ENCODE results near the gene KCNK10.

The KCNK10 gene

DNA sequence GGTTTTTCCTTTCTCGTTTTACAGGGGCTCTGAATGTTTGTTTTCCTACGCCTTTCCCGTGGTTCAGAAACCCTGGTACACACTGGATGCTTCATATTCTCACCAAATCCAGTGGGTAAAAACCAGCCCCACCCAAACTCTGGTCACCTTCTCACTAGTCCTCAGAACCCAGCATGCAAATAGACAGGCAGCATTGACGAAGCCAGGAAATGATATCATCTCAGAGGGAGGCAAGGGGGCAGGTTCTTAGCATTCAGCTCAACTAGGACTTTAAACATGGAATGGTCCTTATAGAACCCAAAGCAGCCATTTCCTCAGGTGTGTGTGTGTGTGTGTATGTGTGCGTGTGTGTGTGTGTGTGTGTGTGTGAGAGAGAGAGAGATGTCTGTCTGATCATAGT, 142.0 kb downstream of the KCNK10 start:
- Histone ChIP-seq H3K4me3 (ENCODE audit: low read length) (no peak overlapping the region), H3K27ac (ENCODE audit: low read length) (no peak overlapping the region), H3K4me2 (ENCODE audit: low read length) (peak overlapping the region; percentile 20), H3K79me2 (ENCODE audit: low read length) (no peaks in the 10 kb centered on the region), H3K9ac (ENCODE audit: low read length) (no peak overlapping the region), H3K27me3 (ENCODE audit: low read depth, low read length) (no peaks in the 10 kb centered on the region), H4K20me1 (ENCODE audit: insufficient read depth, low read length) (no peaks in the 10 kb centered on the region), H3K36me3 (replicated peaks; ENCODE audit: low read depth, low read length) (no peaks in the 10 kb centered on the region), H2AFZ (ENCODE audit: low read depth, low read length) (no peak overlapping the region; the same call in 1 of the 2 replicates), H3K4me1 (ENCODE audit: low read length) (peaks cover 33% of the 10 kb centered on the region), H3K9me3 (ENCODE audit: insufficient read depth, low read length) (no peaks in the 10 kb centered on the region)
- TF ChIP-seq, protein P1, sequence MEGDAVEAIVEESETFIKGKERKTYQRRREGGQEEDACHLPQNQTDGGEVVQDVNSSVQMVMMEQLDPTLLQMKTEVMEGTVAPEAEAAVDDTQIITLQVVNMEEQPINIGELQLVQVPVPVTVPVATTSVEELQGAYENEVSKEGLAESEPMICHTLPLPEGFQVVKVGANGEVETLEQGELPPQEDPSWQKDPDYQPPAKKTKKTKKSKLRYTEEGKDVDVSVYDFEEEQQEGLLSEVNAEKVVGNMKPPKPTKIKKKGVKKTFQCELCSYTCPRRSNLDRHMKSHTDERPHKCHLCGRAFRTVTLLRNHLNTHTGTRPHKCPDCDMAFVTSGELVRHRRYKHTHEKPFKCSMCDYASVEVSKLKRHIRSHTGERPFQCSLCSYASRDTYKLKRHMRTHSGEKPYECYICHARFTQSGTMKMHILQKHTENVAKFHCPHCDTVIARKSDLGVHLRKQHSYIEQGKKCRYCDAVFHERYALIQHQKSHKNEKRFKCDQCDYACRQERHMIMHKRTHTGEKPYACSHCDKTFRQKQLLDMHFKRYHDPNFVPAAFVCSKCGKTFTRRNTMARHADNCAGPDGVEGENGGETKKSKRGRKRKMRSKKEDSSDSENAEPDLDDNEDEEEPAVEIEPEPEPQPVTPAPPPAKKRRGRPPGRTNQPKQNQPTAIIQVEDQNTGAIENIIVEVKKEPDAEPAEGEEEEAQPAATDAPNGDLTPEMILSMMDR (IDR thresholded peaks at IDR 0.05; ENCODE audit: low read depth, low read length) = no peak
- TF ChIP-seq EZH2phosphoT487 (IDR thresholded peaks at IDR 0.05; ENCODE audit: low read depth) = no peak

DNA sequence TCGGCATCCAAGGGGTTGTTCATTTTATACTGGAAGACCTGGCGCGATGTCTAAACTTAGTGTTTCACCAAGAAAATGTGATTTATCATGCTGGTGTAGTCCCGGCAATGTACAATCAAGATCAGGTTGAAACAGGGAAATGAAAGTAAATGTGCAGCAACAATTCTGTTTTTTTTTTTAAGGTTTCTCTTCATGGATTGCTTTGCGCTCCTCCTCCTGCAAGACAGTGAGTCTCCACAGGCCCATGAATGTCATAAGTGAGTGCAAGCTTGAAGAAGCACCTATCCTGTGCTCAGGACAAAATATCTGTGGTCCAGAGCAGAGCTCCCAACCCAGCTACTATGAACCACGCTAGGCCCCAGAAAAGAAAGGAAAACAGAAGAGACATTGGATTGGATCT, 143.4 kb downstream of the KCNK10 start:
- peak overlapping the region; percentile 34; the same call in 1 of the 2 replicates for H3K4me2 ChIP-seq (ENCODE audit: low read length)
- H2AFZ ChIP-seq (ENCODE audit: low read depth, low read length) = no peak overlapping the region

DNA sequence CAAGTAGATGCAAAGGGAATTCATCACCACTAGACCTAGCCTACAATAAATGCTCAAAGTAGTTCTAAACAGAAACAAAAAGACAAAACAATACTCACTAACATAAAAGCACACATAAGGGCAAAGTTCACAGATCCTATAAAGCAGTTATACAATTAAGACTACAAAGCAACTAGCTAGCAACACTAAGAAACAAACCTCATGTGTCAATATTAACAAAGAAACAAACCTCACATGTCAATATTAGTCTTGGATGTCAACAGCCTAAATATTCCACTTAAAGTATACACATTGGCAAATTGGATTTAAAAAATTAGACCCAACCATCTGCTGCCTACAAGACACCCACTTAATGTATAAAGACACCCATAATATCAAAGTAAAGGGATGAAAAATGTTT, 152.7 kb downstream of the KCNK10 start:
- TF ChIP-seq EZH2phosphoT487 (IDR thresholded peaks at IDR 0.05; ENCODE audit: low read depth) = no peak
- TF ChIP-seq, protein P1 (IDR thresholded peaks at IDR 0.05; ENCODE audit: low read depth, low read length) = no peak
- peaks cover 3% of the 10 kb centered on the region for H3K4me1 ChIP-seq (ENCODE audit: low read length)
- no peak overlapping the region for H3K4me2 ChIP-seq (ENCODE audit: low read length)
- no peaks in the 10 kb centered on the region for H3K79me2 ChIP-seq (ENCODE audit: low read length)
- no peak overlapping the region for H3K27ac ChIP-seq (ENCODE audit: low read length)
- H3K9me3 ChIP-seq (ENCODE audit: insufficient read depth, low read length) = no peaks in the 10 kb centered on the region
- H3K4me3 ChIP-seq (ENCODE audit: low read length) = no peak overlapping the region
- no peak overlapping the region for H2AFZ ChIP-seq (ENCODE audit: low read depth, low read length)
- no peaks in the 10 kb centered on the region for H4K20me1 ChIP-seq (ENCODE audit: insufficient read depth, low read length)
- H3K27me3 ChIP-seq (ENCODE audit: low read depth, low read length) = peaks cover 9% of the 10 kb centered on the region; the same call in 1 of the 2 replicates
- H3K9ac ChIP-seq (ENCODE audit: low read length) = no peak overlapping the region
- no peaks in the 10 kb centered on the region for H3K36me3 ChIP-seq (replicated peaks; ENCODE audit: low read depth, low read length)

More for the DNA sequence above, 143.4 kb downstream of the KCNK10 start:
- Histone ChIP-seq H3K79me2 (ENCODE audit: low read length) (no peaks in the 10 kb centered on the region), H3K4me1 (ENCODE audit: low read length) (peaks cover 33% of the 10 kb centered on the region), H3K27ac (ENCODE audit: low read length) (no peak overlapping the region), H3K36me3 (replicated peaks; ENCODE audit: low read depth, low read length) (no peaks in the 10 kb centered on the region), H3K27me3 (ENCODE audit: low read depth, low read length) (no peaks in the 10 kb centered on the region), H3K9ac (ENCODE audit: low read length) (no peak overlapping the region), H3K4me3 (ENCODE audit: low read length) (no peak overlapping the region), H4K20me1 (ENCODE audit: insufficient read depth, low read length) (no peaks in the 10 kb centered on the region), H3K9me3 (ENCODE audit: insufficient read depth, low read length) (no peaks in the 10 kb centered on the region)
- no peak for TF ChIP-seq EZH2phosphoT487 (IDR thresholded peaks at IDR 0.05; ENCODE audit: low read depth)
- TF ChIP-seq, protein P1 (IDR thresholded peaks at IDR 0.05; ENCODE audit: low read depth, low read length) = no peak

DNA sequence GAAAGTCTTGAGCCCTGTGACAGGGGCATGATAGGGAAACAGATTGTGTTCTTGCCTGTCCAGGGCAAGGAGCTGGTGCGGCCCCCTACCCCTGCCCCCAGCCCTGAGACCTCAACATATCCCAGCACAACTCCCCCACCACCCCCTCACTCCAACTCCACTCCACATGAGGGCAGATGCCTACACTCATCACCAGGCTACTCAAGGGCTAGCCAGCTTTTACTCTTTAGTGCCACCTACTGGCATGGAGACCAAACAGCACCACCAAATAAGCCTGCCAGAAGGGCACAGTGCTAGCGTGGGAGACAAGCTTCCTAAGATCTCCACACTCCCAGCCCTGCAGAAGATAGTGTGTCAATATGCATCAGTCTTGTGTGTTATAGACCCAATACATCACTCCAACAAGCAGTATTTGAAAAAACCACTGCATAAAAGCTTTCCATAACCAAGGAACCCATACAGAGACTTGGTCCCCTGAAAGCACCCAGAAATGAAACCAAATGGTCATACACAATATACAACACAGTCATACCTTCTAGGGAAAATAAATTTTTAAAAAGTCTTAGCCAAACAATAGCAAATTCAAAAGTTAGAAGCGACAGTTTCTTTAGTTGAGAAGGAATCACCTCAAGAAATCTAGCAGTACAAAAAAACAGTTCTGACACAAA, 154.4 kb downstream of the KCNK10 start:
- H3K27ac ChIP-seq (ENCODE audit: low read length) = no peak overlapping the region
- peaks cover 11% of the 10 kb centered on the region for H3K4me1 ChIP-seq (ENCODE audit: low read length)
- H4K20me1 ChIP-seq (ENCODE audit: insufficient read depth, low read length) = no peaks in the 10 kb centered on the region
- H3K79me2 ChIP-seq (ENCODE audit: low read length) = no peaks in the 10 kb centered on the region
- H3K36me3 ChIP-seq (replicated peaks; ENCODE audit: low read depth, low read length) = no peaks in the 10 kb centered on the region
- H3K9me3 ChIP-seq (ENCODE audit: insufficient read depth, low read length) = no peaks in the 10 kb centered on the region
- H3K4me2 ChIP-seq (ENCODE audit: low read length) = peak overlapping the region; percentile 64
- H3K9ac ChIP-seq (ENCODE audit: low read length) = no peak overlapping the region
- H3K4me3 ChIP-seq (ENCODE audit: low read length) = peak overlapping the region; percentile 49; the same call in 1 of the 2 replicates
- no peak for TF ChIP-seq EZH2phosphoT487 (IDR thresholded peaks at IDR 0.05; ENCODE audit: low read depth)
- TF ChIP-seq, protein P1 (IDR thresholded peaks at IDR 0.05; ENCODE audit: low read depth, low read length) = peak; percentile 87
- H2AFZ ChIP-seq (ENCODE audit: low read depth, low read length) = peak overlapping the region; percentile 82; the same call in 1 of the 2 replicates
- H3K27me3 ChIP-seq (ENCODE audit: low read depth, low read length) = peaks cover 9% of the 10 kb centered on the region; the same call in 1 of the 2 replicates

Data from OCI-LY3 (cell line).